Testis (tissue), 2 donors: ENCODE results near the gene SHISA4.

Experiments
- POLR2A ChIP-seq: fragments of 450-650 bp; IDR thresholded peaks from one replicate; pipeline ENCODE4 v1.6.1; 2017; ENCODE audit warnings: antibody characterized with exemption, mild to moderate bottlenecking, moderate library complexity
- TF ChIP-seq, protein P1 (sequence below), 3 experiments: fragments of 450-650 bp in 2 of 3; fragments of 200-600 bp in 1 of 3; sonication (generic) in 1 of 3; IDR thresholded peaks; one replicate each; pipeline ENCODE4 v1.5.1; 2016 to 2019; ENCODE audit warnings: antibody characterized with exemption in 3 of 3, mild to moderate bottlenecking in 2 of 3, moderate library complexity in 1 of 3

DNA sequence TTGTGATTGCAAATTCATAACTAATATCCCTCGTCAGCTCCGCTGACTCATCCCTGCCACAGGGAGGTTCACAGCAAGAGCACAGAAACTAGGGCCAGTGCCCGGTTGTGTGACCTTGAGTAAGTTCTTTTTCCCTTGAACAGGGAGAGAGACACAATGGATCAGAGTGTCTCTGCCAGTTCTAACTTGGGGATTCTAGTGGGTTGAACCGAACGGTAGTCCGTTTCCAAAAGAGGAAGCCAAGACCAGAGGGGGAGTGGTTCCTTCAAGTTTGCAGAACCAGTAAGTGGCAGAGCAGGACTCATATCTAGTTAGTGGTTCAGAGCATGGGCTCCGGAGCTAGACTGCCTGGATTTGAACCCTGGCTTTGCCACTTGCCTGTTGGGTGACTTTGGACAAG lies 4.9 kb upstream of the SHISA4 start:
- TF ChIP-seq, protein P1, sequence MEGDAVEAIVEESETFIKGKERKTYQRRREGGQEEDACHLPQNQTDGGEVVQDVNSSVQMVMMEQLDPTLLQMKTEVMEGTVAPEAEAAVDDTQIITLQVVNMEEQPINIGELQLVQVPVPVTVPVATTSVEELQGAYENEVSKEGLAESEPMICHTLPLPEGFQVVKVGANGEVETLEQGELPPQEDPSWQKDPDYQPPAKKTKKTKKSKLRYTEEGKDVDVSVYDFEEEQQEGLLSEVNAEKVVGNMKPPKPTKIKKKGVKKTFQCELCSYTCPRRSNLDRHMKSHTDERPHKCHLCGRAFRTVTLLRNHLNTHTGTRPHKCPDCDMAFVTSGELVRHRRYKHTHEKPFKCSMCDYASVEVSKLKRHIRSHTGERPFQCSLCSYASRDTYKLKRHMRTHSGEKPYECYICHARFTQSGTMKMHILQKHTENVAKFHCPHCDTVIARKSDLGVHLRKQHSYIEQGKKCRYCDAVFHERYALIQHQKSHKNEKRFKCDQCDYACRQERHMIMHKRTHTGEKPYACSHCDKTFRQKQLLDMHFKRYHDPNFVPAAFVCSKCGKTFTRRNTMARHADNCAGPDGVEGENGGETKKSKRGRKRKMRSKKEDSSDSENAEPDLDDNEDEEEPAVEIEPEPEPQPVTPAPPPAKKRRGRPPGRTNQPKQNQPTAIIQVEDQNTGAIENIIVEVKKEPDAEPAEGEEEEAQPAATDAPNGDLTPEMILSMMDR (IDR thresholded peaks at IDR 0.05): no peak
- TF ChIP-seq POLR2A: no peak
